ENCODE measurements around the gene OR13J1.
A peak's percentile ranks its signal among the peaks of the same experiment; 100 is the strongest.
"Not testable (repeated sequence)": the region's sequence is repeated elsewhere in the genome, so short reads cannot be mapped to it uniquely, and the experiment has no call there.

The OR13J1 gene

DNA sequence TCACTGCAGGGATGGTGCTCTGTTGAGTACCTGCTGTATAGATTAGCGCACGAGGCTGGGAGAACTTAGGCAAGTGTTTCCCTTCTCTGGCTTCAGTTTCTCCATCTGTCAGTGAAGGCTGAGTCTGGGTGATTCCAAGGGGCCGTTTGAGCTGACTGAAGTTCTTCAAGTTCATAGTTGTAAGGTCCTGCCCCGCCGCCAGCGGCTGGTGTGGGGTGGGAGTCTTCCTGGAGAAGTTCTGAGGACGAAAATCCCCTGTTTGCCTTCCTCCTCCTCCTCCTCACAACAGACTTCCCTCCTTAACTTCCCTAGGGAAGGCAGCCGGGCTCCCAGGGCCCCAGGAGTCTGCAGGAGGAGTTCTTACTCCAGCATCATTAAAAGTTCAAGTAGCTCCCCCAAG lies 34.1 kb upstream of the OR13J1 start:
- no peak for DNase-seq

- DNase-seq = peak; percentile 26
Measured at GRCh38 chr9:35903049-35903448, 32.8 kb upstream of the OR13J1 start.

DNA sequence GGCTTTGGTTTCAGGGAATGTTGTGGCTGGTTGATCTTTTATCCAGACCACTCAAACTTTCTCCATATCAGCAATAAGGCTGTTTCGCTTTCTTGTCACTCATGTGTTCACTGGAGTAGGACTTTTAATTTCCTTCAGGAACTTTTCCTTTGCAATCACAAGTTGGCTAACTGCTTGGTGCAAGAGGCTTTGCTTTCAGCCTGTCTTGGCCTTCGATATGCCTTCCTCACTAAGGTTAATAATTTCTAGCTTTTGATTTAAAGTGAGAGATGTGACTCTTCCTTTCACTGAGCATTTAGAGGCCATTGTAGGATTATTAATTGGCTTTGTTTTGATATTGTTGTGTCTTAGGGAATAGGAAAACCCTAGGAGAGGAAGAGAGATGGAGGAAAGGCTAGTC lies 28.8 kb upstream of the OR13J1 start:
- DNase-seq = no peak

DNA sequence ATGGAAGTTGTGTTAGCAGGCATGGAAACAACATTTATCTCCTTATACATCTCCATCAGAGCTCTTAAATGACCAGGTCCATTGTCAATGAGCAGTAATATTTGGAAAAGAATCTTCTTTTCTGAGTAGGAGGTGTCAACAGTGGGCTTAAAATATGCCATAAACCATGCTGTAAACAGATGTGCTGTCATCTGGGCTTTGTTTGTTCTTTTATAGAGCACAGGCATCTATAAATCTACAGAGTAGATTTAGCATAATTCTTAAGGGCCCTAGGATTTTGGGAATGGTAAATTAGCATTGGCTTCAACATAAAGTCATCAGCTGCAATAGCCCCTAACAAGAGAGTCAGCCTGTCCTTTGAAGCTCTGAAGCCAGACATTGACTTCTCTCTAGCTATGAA lies 28.1 kb upstream of the OR13J1 start:
- no peak for DNase-seq

- DNase-seq = not testable (repeated sequence)
Measured at GRCh38 chr9:35897376-35898099, 27.3 kb upstream of the OR13J1 start.

DNA sequence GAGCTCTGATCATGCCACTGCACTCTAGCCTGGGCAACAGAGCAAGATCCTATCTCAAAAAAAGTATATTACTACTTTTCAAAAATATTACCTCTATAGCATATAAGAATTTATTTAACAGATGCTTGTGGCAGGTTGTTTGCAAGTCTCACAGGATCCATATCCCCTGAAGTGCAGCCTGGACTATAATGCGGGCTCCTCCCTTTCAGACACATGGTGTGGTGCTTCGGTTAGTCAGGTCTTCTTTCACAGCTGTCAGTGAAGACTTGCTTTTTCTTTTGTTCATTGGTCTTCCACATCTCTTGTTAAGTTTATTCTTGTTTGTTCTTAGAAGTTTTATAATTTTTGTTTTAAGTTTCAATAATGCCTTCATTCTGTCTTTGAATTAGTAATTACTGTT lies 26.4 kb upstream of the OR13J1 start:
- DNase-seq = no peak

DNA sequence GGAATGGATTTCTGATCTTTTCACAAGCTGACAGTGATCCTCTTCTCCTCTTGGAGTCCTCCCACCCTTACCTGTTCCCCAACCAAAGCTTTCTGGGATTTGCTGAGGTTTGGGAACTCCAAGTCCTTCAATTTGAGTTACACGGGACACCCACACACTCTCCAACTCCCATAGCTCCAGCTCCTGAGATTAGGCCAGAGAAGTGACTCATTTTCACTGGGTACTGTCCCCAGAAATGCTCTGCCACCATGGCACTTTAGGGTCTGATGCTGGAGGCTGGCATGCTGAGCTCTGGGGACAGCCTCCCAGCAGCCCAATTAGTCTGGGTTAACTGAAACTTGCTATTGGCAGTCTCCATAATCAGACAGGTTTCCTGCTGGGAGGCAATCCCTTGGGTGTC lies 21.9 kb upstream of the OR13J1 start:
- DNase-seq = no peak

- DNase-seq = no peak
Measured at GRCh38 chr9:35891646-35892045, 21.4 kb upstream of the OR13J1 start.

- DNase-seq = not testable (repeated sequence)
Measured at GRCh38 chr9:35884908-35885307, 14.7 kb upstream of the OR13J1 start.

- no peak for DNase-seq
Measured at GRCh38 chr9:35882996-35883395, 12.8 kb upstream of the OR13J1 start.

DNA sequence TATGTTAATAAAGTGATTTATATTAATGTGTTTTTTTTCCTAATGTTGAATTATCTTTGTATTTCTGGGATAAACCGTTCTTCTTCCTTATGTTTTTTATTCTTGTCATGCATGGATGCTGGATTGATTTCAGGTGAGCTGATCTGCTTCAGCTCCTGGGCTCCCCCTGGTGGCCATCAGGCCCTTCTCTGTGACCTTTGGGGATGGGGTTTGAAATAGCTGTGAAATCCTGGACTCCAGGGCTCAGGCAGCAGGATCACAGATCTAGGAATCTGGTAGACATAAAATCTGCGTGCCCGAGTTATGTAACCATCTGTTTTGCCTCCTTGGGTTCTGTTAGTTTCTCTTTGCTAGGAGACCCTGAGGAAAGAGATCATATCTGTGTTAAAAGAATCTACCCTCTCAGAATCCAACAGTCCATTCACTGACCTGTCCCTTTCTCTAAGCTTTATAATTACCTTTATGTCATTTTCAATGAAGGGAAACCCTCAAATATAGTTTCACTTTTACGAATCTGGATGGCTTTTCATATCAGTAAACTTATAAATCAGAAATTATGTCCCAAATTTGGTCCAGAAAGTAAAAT lies 12.2 kb upstream of the OR13J1 start:
- DNase-seq = peak; percentile 20

DNA sequence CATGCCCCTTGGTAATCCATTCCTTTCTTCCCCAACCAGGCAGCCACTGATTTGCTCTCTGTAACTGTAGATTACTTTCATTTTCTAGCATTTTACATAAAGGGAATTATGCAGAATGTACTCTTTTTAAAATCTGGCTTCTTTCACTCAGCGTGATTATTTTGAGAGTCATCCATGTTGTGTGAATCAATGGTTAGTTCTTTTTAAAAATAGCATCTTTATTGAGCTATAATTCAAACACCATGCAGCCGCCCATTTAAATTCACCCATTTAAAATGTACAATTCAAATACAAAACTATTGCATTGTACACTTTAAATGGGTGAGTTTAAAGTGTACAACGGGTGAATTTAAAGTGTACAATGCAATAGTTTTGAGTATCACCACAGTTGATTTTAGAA lies 2.3 kb upstream of the OR13J1 start:
- no peak for DNase-seq

GRCh38 chr9:35871545-35871944 lies 1.3 kb upstream of the OR13J1 start:
- DNase-seq = no peak

GRCh38 chr9:35869621-35870216 lies 482 bp downstream of the OR13J1 start:
- no peak for DNase-seq

DNA sequence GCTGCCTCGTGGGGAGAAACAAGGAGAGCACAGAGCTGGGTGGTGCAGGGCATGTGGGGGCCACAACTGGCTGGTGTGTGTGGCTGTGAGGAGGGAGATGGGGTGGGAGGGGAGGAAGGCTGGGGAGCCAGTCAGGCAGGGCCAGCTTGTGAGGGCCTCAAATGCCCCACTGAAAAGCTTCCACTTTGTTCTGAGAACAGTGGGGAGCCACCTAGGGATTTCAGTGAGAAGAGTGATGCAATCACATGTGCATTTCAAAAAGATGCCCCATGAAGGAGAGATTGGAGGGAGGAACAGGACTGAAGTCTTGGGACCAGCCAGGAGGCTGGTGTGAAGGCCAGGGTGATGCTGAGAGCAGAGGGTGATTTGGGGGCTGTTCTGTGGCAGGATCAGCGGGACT lies 1.3 kb downstream of the OR13J1 start:
- DNase-seq = no peak

DNA sequence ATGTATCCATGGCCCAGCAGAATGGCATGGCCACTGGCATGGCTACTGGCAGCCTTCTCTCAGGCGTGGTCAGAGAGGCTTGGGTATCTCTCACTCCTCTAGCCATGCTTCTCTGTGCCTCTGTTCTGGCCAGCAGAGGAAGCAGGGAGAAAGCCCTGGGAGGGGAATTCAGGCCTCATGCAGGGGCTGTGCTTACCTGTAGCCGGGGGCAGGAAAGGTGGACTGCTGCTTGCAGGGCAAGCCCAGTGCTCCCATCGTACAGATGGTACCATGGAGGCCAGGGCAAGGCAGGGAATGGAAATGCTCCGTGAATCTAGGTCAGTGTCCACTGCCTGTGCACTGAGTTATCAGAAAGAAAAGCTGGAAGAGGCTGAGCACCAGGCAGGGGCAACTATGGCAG lies 2.7 kb downstream of the OR13J1 start:
- no peak for DNase-seq

DNA sequence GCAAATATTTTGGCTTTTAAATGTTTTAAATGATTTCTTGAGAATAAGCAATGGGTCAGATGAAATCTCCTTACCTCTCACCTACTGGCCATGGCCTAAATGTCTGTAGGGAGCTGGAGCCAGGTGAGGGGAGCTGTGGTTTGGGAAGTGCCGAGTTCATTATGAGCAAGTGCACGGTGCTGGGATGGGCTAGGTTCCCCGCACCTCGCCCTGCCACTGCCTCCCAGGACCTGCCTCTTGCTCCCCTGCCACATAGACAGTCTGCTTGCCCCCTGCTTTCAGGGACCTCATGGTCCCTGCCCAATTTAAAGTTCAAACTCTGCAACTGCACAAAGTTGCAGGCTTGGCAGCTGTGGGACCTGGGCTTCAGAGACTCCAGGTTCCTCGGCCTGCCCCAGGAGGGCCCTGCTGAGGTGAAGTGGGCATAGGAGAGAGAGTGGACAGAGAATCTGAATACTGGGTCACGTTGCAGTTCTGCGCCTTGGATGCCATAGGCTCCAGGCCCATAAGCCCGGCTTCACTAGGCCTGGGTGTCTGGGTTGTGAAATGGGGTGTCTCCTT lies 5.4 kb downstream of the OR13J1 start:
- DNase-seq = no peak

DNA sequence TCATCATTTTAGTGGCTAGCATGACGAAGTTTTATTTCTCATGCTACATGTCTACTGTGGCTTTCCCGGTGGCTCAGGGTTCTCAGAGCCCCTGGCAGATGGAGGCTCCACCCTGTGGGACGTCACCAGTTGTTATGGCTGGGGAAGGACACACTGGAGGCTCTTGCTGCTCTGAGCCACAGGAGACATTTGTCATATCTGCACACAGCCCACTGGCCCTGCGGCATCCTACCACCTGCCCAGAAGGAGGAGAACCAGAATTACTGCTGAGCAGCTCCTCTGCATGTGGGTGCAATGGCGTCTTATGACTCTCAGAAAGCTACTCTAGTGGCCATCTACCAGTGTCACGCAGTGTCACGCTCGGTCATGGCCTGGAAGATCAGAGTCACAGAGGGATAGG lies 6.6 kb downstream of the OR13J1 start:
- no peak for DNase-seq

DNA sequence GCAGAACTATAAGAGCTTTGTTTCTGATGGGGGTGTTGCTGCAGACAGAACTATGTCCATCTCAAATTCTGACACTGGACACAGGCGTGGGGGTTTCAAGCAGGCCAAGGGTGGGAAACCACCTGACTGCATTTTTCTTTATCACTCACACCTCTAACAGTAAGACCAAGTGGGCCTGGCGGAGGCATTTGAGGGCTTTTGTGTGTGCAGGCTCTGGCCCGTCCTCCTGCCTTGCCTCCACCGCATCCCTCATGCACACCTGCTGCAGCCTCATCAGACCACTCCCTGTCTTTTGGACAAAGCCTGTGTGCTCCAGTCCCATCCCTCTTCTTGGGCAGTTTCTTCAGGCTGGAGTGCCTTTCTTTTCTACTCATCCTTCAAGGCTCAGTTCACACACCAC lies 7.9 kb downstream of the OR13J1 start:
- DNase-seq = no peak

- DNase-seq = no peak
Measured at GRCh38 chr9:35861161-35861897, 8.9 kb downstream of the OR13J1 start.

GRCh38 chr9:35859990-35860339 lies 10.2 kb downstream of the OR13J1 start:
- DNase-seq = no peak

DNA sequence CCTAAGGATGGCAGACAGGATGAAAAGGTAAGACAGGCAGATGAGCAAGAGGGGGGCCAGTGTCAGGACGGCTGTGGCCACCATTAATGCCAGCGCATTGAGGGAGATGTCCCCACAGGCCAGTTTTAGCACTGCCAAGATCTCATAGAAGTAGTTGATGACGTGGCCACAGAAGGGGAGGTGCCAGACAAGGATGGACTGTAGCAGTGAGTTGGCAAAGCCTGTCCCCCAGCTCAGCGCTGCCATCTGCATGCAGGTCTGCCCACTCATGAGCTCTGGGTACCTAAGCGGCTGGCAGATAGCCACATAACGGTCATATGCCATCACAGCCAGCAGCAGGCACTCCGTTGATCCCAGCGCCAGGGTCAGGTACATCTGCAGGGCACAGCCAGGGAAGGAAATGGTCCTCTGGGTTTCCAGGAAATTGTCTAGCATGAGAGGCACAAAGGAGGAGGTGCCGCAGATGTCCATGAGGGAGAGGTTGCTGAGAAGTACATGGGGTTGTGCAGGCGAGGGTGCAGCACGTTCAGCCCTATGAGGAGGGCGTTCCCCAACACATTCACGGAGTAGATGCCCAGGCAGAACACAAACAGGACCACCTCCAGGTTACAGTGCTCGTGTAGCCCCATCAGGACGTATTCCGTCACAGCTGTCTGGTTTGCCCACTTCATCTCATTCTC lies 10.8 kb downstream of the OR13J1 start:
- no peak for DNase-seq

GRCh38 chr9:35858458-35858857 lies 11.7 kb downstream of the OR13J1 start:
- DNase-seq = no peak
